ENCODE measurements around the gene SRC.

GRCh38 chr20:37317994-37318640, 27.8 kb upstream of the SRC start:
- TF ChIP-seq CTCF (IDR thresholded peaks at IDR 0.05): no peak
- TF ChIP-seq POLR2AphosphoS5 (IDR thresholded peaks at IDR 0.05; ENCODE audit: insufficient read depth in 1 of 2, low read depth in 1 of 2): no peak
- TF ChIP-seq POLR2A (IDR thresholded peaks at IDR 0.05): no peak
